Smooth muscle cell (in vitro differentiated cells): ENCODE data around the gene DYNC1LI2. TPM values are rescaled to one million over a fixed set of nuclear protein-coding genes. Genes with fewer than 3 reads are reported as not detected.

Experiments
- DNase-seq: peaks from one replicate; lab custom pipeline; 2025; ENCODE audit not compliant: unreplicated experiment; lab: John Stamatoyannopoulos, UW
- H2AFZ ChIP-seq: fragments of 200-600 bp; sonication (generic); 2 replicates; pipeline ENCODE4 v1.6.0; 2016; ENCODE audit warnings: antibody characterized with exemption, low read depth, mild to moderate bottlenecking
- H3F3A ChIP-seq: fragments of 200-600 bp; sonication (generic); 2 replicates; pipeline ENCODE4 v1.6.0; 2017; ENCODE audit warnings: antibody characterized with exemption, low read depth
- H3K27ac ChIP-seq: fragments of 200-600 bp; sonication (generic); 2 replicates; pipeline ENCODE4 v1.5.1; 2016; ENCODE audit warnings: low read depth, mild to moderate bottlenecking
- H3K27me3 ChIP-seq: fragments of 200-600 bp; sonication (generic); 2 replicates; pipeline ENCODE4 v1.6.1; 2016; ENCODE audit warnings: low read depth, mild to moderate bottlenecking
- H3K36me3 ChIP-seq: fragments of 200-600 bp; sonication (generic); 2 replicates; pipeline ENCODE4 v1.5.1; 2016; ENCODE audit warnings: low read depth
- H3K4me1 ChIP-seq: fragments of 200-600 bp; sonication (generic); 2 replicates; pipeline ENCODE4 v1.5.1; 2016; ENCODE audit warnings: low read depth
- H3K4me2 ChIP-seq: fragments of 200-600 bp; sonication (generic); 2 replicates; pipeline ENCODE4 v1.6.0; 2016; ENCODE audit warnings: mild to moderate bottlenecking
- H3K4me3 ChIP-seq: fragments of 200-600 bp; sonication (generic); 2 replicates; pipeline ENCODE4 v1.5.1; 2016; ENCODE audit warnings: mild to moderate bottlenecking
- H3K79me2 ChIP-seq: fragments of 200-600 bp; sonication (generic); 2 replicates; pipeline ENCODE4 v1.6.0; 2016; ENCODE audit warnings: low read depth, mild to moderate bottlenecking
- H3K9ac ChIP-seq: fragments of 200-600 bp; sonication (generic); 2 replicates; pipeline ENCODE4 v1.6.0; 2016; ENCODE audit warnings: low read depth
- H3K9me3 ChIP-seq: fragments of 200-600 bp; sonication (generic); replicated peaks from 2 replicates; pipeline ENCODE4 v1.5.1; 2016; ENCODE audit warnings: low read depth
- H4K20me1 ChIP-seq: fragments of 200-600 bp; sonication (generic); 2 replicates; pipeline ENCODE4 v1.6.0; 2016; ENCODE audit warnings: low read depth
- WGBS: methylation state at CpG from one replicate; pipeline ENCODE4 v1.1.7; 2016; ENCODE audit warnings: low lambda C conversion rate; 5-methylcytosine and 5-hydroxymethylcytosine counted together
- polyA plus RNA-seq: library from polyadenylated mRNA; unstranded; fragments of >200 nt; fragmentation: Nextera tagmentation; extraction: Ambion mirVana; gene quantifications from 2 replicates; pipeline ENCODE4 v1.2.1, GENCODE V29; 2016
- total RNA-seq: library from RNA; depleted of rRNA; stranded (reverse); fragments of >200 nt; gene quantifications from 2 replicates; pipeline ENCODE4 v1.2.3, GENCODE V29; 2014
- TF ChIP-seq, protein P1 (sequence below): fragments of 200-600 bp; sonication (generic); IDR thresholded peaks from 2 replicates; pipeline ENCODE4 v1.5.1; 2017; ENCODE audit warnings: borderline replicate concordance, mild to moderate bottlenecking, antibody characterized with exemption; ENCODE audit not compliant: insufficient read depth, poor library complexity, severe bottlenecking

DYNC1LI2 gene
- total and polyA plus RNA-seq, 2 experiments from 2014 or later, result 74.1 to 90.8 TPM

GRCh38 chr16:66774981-66775380 is 23.6 kb upstream of the DYNC1LI2 start:
- 86% methylated on average over 2 of the region's 2 CpGs for WGBS
- DNase-seq, result no peak

DNA sequence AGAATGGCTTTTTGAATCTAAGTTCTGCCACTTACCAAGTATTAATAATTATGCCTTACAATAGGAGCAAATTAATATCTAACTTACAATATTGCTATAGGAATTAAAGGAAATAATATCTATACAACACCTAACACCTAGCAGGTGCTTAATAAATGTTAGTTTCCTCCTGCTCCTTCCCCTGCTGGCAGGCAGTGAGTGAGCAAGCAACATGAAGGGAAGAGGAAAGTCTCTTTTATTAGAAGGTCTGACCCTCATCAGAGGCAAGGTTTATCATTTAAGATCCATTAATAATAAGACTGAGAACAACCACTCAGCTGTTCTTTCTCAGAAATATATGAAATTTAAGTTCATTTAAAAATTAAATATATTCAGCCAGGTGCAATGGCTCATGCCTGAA is 6.7 kb upstream of the DYNC1LI2 start:
- no peak overlapping the region for H2AFZ ChIP-seq
- no peak overlapping the region for H3K27ac ChIP-seq
- H3K4me1 ChIP-seq, result no peaks in the 10 kb centered on the region
- no peaks in the 10 kb centered on the region for H3K9me3 ChIP-seq
- H3K27me3 ChIP-seq, result peaks cover 5% of the 10 kb centered on the region
- H3K4me2 ChIP-seq, result no peak overlapping the region
- no peak overlapping the region for H3K9ac ChIP-seq
- DNase-seq, result no peak
- TF ChIP-seq, protein P1, sequence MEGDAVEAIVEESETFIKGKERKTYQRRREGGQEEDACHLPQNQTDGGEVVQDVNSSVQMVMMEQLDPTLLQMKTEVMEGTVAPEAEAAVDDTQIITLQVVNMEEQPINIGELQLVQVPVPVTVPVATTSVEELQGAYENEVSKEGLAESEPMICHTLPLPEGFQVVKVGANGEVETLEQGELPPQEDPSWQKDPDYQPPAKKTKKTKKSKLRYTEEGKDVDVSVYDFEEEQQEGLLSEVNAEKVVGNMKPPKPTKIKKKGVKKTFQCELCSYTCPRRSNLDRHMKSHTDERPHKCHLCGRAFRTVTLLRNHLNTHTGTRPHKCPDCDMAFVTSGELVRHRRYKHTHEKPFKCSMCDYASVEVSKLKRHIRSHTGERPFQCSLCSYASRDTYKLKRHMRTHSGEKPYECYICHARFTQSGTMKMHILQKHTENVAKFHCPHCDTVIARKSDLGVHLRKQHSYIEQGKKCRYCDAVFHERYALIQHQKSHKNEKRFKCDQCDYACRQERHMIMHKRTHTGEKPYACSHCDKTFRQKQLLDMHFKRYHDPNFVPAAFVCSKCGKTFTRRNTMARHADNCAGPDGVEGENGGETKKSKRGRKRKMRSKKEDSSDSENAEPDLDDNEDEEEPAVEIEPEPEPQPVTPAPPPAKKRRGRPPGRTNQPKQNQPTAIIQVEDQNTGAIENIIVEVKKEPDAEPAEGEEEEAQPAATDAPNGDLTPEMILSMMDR, result no peak
- no peaks in the 10 kb centered on the region for H3F3A ChIP-seq
- no peaks in the 10 kb centered on the region for H3K79me2 ChIP-seq
- H4K20me1 ChIP-seq, result no peaks in the 10 kb centered on the region
- no peak overlapping the region for H3K4me3 ChIP-seq
- no peaks in the 10 kb centered on the region for H3K36me3 ChIP-seq

More at GRCh38 chr16:66774981-66775380, 23.6 kb upstream of the DYNC1LI2 start:
- TF ChIP-seq, protein P1, result no peak
- Histone ChIP-seq H4K20me1 (no peaks in the 10 kb centered on the region), H3K4me3 (no peak overlapping the region), H3K9ac (no peak overlapping the region), H3K79me2 (no peaks in the 10 kb centered on the region), H3K27me3 (no peaks in the 10 kb centered on the region), H3K36me3 (no peaks in the 10 kb centered on the region), H3K4me2 (no peak overlapping the region), H3F3A (no peaks in the 10 kb centered on the region), H3K27ac (no peak overlapping the region), H2AFZ (no peak overlapping the region), H3K4me1 (no peaks in the 10 kb centered on the region), H3K9me3 (no peaks in the 10 kb centered on the region)

DNA sequence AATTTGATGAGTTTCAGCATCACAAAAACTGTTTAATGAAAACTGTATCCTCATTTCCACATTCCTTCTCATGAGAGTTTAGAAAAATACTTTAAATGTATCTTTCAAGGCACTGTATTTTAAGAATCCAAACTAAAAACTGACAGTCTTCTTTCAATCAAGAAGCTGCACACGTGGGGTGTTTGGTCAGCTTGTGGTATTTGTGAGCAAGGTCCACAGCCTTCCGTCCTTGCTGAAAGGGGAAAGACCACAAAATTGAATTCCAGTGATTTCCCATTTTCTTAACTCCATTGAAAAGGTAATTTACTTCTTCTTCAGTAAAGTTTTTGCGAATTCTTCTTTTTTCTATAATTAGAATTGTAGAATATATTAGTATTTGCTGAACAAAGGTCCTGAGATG is 3.4 kb upstream of the DYNC1LI2 start:
- TF ChIP-seq, protein P1, result no peak
- H3K79me2 ChIP-seq, result peaks cover 17% of the 10 kb centered on the region
- 75% methylated on average over 3 of the region's 3 CpGs for WGBS

GRCh38 chr16:66754211-66754610 is 2.8 kb upstream of the DYNC1LI2 start:
- Histone ChIP-seq H3K9me3 (no peaks in the 10 kb centered on the region), H2AFZ (no peak overlapping the region), H4K20me1 (peaks cover 16% of the 10 kb centered on the region), H3K27ac (no peak overlapping the region), H3K4me1 (peaks cover 13% of the 10 kb centered on the region), H3K27me3 (no peaks in the 10 kb centered on the region), H3K36me3 (no peaks in the 10 kb centered on the region), H3K9ac (no peak overlapping the region), H3K4me2 (no peak overlapping the region), H3K4me3 (no peak overlapping the region), H3F3A (no peaks in the 10 kb centered on the region), H3K79me2 (peaks cover 23% of the 10 kb centered on the region)
- 95% methylated on average over 2 of the region's 2 CpGs for WGBS
- TF ChIP-seq, protein P1, result no peak
- DNase-seq, result no peak

More for the DNA sequence above, 3.4 kb upstream of the DYNC1LI2 start:
- Histone ChIP-seq H3K4me3 (no peak overlapping the region), H3K36me3 (no peaks in the 10 kb centered on the region), H3K9me3 (no peaks in the 10 kb centered on the region), H3K27ac (no peak overlapping the region), H3K27me3 (no peaks in the 10 kb centered on the region), H3K9ac (no peak overlapping the region), H3F3A (no peaks in the 10 kb centered on the region), H4K20me1 (peaks cover 10% of the 10 kb centered on the region), H3K4me1 (peaks cover 7% of the 10 kb centered on the region), H2AFZ (no peak overlapping the region), H3K4me2 (no peak overlapping the region)
- no peak for DNase-seq
